Vagina (tissue), 2 donors: ENCODE data around the gene CFC1. TPM values are rescaled to one million over a fixed set of nuclear protein-coding genes. Genes with fewer than 3 reads are reported as not detected.
"Not testable (repeated sequence)": the region's sequence is repeated elsewhere in the genome, so short reads cannot be mapped to it uniquely, and the experiment has no call there.

ENCODE experiments used
- DNase-seq, 2 donors: peaks; one replicate each; pipeline ENCODE4 v3.0.0-alpha.2; 2017; ENCODE audit errors: extremely low spot score in 2 of 2
- H3K27ac ChIP-seq: fragments of 200-600 bp; sonication (generic); one replicate; pipeline ENCODE4 v1.5.1; 2019
- H3K27me3 ChIP-seq: fragments of 200-600 bp; sonication (generic); one replicate; pipeline ENCODE4 v1.5.1; 2019
- H3K36me3 ChIP-seq, 2 donors: fragments of 200-600 bp; sonication (generic); one replicate each; pipeline ENCODE4 v1.5.1; 2017 to 2019
- H3K4me1 ChIP-seq: fragments of 200-600 bp; sonication (generic); one replicate; pipeline ENCODE4 v1.5.1; 2019
- H3K4me3 ChIP-seq, 2 donors: fragments of 200-600 bp; sonication (generic); 1 replicate in 1 of 2; 2 replicates in 1 of 2; pipeline ENCODE4 v1.5.1; 2016 to 2019
- H3K9me3 ChIP-seq: fragments of 200-600 bp; sonication (generic); one replicate; pipeline ENCODE4 v1.5.1; 2019
- intact Hi-C: fragments of 100-400 bp; cut with DNase I; formaldehyde crosslinking; loops from one replicate; pipeline ENCODE4 v1.15.1; 2023
- total RNA-seq: library from RNA; depleted of rRNA; stranded (reverse); fragments of >200 nt; gene quantifications from one replicate; pipeline ENCODE4 v1.2.3, GENCODE V29; 2016

CFC1 gene
- total RNA-seq, 1 donor from 2014 or later = not detected

DNA sequence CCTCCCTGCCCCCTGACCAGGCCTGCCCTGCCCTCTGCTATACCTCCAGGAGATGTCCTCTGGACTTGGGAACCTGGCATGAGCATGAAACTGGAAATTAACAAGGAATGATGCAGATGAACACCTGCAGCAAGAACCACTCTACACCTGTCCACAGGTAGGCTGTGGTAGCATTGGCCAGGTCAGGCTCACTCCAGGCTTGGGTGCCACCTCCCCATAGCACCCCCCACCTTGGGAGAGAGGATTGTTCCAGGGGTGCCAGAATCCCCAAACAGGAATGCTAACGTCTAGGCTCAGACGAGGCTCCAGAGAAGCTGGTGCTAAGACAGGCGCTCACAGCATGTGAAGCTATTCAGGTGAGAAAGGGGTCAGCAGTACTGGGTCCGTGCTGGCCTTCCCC is 5.4 kb downstream of the CFC1 start:
- H3K36me3 ChIP-seq, H3K27ac ChIP-seq, H3K4me3 ChIP-seq, H3K9me3 ChIP-seq, intact Hi-C loops, DNase-seq, H3K27me3 ChIP-seq, H3K4me1 ChIP-seq: not testable (repeated sequence)

DNA sequence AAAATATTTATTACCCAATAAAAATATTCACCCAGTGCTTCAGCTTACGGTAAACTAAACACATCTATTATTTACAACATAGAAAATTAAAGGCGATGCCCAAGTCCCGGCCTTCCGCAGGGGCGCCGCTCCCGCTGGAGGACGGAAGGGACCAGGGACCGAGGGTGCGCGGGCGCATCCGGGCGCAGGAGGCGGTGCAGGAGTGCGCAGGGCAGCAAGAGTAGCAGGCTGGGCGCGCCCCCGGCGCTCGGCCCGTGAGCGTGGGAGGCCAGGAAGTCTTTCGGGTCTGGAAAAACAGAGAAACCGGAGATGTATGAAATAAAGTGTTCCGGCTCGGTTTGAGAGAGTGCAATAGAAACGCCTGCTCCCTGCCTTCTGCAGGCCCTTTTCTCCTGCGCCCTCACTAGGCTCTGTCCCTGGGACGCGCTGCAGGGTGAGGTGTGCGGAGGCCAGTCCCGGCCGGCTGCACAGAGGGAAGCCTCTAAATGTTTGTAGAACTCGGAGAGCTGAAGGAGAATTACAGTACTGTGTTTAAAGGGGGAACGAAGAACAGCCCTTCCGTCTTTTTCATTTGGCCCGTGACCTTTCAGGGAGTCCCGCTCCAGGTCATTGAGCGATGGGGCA is 6.5 kb downstream of the CFC1 start:
- H3K27me3 ChIP-seq, H3K9me3 ChIP-seq, DNase-seq, H3K27ac ChIP-seq, H3K4me3 ChIP-seq, H3K4me1 ChIP-seq, H3K36me3 ChIP-seq, intact Hi-C loops: not testable (repeated sequence)

DNA sequence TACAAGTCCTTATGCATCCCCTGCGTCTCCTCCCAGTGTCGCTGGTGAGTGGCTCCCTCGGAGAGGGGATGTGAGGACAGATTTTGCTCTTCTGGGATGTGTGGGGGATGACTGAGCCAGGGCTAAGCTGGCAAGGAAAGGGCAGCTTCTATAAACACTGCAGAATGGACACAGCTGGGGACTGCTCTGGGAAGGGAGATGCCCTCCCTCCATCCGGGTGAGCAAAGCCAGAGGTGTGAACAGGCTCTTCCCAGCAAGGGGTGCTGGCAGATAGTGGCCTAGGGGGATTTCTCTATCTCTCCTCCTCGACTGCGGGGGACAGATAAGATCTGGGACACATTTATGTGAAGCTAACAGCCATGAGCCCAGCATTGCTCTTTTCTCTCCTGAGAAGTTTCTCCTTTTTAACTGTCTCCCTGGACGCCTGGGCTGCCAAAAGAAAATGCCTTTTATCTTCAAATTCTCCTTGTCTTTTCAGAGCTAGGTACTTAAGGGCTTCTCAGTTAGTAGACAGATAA is 8.5 kb downstream of the CFC1 start:
- H3K4me1 ChIP-seq, H3K36me3 ChIP-seq, intact Hi-C loops, H3K9me3 ChIP-seq, H3K27ac ChIP-seq, H3K27me3 ChIP-seq, H3K4me3 ChIP-seq, DNase-seq: not testable (repeated sequence)

DNA sequence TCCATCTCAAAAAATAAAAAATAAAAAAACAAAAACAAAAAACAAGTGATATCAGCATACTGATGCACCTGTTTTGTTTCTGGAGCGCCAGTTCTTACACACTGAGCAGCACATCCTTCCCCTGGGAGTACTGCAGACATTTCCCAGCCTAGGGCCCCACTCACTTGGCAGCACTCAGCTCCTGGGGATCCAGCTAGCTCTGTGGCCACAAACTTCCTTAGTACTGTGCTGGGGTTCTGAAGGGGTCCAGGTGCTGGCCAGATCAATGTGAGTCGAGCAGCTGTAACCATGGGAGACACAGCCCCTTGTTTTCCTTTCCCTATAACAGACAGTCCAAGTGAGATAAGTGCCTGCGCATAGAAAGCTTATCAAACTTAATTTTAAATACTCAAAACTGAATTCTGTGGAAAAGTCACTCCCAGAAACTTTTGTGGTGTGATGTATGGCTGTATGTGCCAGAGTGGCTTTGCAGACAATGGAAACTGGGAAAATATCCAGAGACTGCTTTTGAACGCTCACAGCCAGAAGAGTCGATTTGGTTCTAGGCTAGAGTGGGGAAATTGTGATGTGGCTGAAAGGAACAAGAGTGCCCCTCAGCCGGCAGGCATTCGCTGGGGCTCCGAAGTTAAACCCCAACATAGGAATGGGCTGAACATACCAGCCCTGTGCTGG is 9.1 kb downstream of the CFC1 start:
- H3K4me1 ChIP-seq, H3K36me3 ChIP-seq, H3K4me3 ChIP-seq, DNase-seq, H3K9me3 ChIP-seq, H3K27ac ChIP-seq, intact Hi-C loops, H3K27me3 ChIP-seq: not testable (repeated sequence)

DNA sequence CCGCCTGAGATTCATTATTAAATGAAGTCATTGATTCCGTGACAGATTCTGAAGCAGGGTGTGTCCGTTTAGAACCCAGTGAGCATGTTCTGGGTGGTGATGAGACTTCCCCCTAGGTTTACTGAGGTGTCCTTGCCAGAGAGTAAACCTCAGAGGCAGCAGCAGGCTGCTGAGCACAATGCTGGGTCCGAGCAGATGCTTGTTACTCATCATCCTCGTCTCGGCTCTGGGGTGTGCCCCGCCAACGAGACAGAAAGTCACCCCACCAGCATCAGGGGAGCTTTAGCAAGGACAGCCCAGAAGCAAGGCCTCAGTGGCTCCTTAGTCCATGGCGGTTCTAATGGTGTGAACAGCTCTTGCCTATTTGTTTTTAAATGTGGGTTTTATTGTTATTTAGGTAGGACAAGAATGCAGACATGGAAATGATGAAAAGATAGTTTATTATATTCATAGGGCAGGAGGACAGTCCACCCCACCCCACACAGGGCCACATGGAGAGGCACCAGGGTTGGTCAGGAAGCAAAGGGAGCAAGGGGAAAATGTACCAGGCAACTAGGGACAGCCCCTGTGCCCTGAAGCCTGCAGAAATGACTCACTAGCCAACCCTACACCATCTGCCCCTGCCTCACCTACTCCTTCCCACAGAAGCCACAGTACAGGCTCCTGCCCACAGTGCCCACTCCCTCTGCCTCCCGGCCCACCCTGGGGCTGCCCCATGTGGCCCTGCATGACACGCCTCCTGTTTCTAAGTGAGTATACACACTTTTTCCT is 10.5 kb downstream of the CFC1 start:
- H3K27ac ChIP-seq, H3K4me1 ChIP-seq, intact Hi-C loops, H3K27me3 ChIP-seq, H3K36me3 ChIP-seq, DNase-seq, H3K9me3 ChIP-seq, H3K4me3 ChIP-seq: not testable (repeated sequence)

DNA sequence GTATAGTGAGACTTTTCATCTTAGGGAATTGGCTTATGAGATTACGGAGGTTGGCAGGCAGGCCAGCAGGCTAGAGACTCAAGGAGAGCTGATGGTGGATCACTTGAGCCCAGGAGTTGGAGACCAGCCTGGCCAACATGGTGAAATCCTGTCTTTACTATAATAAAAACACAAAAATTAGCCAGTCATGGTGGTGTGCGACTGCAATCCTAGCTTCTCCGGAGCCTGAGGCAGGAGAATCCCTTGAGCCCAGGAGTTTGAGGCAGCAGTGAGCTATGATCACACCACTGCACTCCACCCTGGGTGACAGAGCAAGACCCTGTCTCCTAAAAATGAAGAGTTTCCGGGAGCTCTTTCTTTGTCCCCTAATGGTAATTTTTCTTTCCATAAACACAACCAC is 14.6 kb downstream of the CFC1 start:
- H3K4me1 ChIP-seq, DNase-seq, H3K27me3 ChIP-seq, H3K9me3 ChIP-seq, H3K4me3 ChIP-seq, H3K27ac ChIP-seq, H3K36me3 ChIP-seq, intact Hi-C loops: not testable (repeated sequence)

DNA sequence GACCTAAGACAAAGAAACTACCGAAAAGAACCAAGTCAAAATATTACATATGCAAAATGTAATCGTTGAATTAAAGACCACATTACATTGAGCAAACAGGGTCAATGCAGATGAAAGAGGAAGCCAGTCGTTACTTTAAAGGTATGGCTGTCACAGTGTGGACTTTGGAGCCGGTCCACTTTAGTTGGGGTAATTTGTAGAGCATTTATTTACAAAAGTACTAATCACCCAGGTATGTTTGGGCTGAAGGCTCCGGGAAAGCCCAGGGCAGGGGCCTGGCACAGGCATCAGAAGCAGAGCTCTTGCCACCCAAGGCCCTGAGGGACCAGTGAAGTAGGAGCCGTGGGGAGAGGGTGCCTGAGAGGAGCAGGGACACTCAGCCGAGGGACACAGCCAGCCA is 15.8 kb downstream of the CFC1 start:
- H3K36me3 ChIP-seq, intact Hi-C loops, H3K27me3 ChIP-seq, H3K4me3 ChIP-seq, DNase-seq, H3K9me3 ChIP-seq, H3K27ac ChIP-seq, H3K4me1 ChIP-seq: not testable (repeated sequence)

DNA sequence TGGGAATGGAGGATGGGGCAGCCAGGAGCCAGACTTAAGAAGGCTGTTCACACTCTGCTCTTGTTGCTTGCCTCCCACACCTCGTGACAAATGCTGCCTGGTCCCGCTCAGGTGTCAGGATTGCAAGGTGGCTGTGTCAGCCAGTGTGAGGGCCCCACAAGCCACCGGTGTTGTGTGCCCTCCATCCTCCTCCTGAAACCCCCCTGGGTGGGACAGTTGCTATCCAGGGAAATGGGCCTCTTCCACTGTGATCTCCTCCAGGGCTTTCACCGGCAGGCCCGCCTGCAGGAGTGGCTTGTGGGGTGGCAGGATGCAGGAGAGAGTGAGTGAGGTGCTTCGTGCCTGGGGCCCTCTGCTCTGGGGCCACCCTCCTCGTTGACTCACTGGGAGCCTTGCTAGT is 16.4 kb downstream of the CFC1 start:
- H3K4me1 ChIP-seq, H3K27me3 ChIP-seq, H3K9me3 ChIP-seq, H3K36me3 ChIP-seq, H3K4me3 ChIP-seq, intact Hi-C loops, H3K27ac ChIP-seq, DNase-seq: not testable (repeated sequence)

DNA sequence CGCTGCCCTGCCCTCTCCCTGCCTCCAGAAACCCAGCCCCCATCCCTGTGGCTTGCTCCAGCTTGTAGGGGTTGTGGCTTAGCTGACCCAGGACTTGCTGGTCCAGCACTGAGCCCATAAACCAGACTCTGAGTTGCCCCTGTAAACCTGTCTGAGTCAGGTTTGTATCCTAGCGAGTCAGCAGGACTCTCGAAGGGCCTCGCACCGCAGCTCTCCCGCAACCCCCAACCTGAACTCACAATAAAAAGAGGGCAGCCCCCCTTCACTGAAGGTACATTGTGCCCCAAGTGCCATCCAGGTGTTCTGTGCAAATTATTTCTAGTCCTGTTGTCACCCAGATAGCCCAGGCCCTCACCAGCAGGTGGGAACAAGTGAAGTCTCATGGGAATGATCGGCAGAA is 17.9 kb downstream of the CFC1 start:
- H3K36me3 ChIP-seq, H3K4me1 ChIP-seq, H3K4me3 ChIP-seq, intact Hi-C loops, H3K27me3 ChIP-seq, H3K27ac ChIP-seq, DNase-seq, H3K9me3 ChIP-seq: not testable (repeated sequence)

DNA sequence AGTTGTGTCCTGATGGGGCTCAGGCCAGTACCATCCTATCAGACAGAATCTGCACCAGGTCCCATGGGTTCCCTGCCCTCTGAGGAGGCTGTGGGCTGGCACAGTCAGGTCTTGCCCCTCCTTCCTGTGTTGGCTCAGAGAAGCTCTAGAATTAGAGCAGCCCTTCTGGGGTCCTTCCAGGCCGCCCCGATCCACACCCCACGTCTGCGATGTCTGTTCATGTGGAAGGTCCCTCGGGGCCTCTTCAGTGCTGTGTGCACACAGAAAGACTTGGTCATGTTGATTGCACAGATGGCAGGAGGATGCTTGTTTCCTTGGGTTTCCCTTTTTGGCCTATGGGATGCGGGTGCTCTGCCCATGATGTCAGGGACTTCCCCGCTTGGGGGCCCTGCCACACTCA is 20.3 kb downstream of the CFC1 start:
- H3K27me3 ChIP-seq, H3K4me1 ChIP-seq, H3K27ac ChIP-seq, DNase-seq, H3K4me3 ChIP-seq, H3K36me3 ChIP-seq, intact Hi-C loops, H3K9me3 ChIP-seq: not testable (repeated sequence)

DNA sequence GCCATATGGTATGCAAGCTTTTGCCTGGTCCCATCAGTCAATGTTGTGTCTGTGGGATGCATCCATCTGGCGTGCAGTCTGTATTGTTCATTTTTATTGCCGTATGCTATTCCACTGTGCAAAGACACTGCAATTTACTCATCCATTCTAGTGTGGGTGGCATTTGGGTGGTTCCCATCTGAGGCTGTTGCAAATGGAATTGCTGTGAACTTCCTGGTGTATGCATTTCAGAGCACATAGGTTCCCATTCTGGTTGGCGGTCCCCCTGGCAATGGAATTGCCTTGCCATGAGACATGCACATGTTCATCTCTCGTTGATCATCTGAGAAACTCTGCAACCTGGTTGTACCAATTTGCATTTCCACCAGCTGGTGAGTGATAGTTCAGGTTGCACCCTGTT is 21.8 kb downstream of the CFC1 start:
- H3K27ac ChIP-seq, H3K4me1 ChIP-seq, intact Hi-C loops, DNase-seq, H3K27me3 ChIP-seq, H3K4me3 ChIP-seq, H3K36me3 ChIP-seq, H3K9me3 ChIP-seq: not testable (repeated sequence)

DNA sequence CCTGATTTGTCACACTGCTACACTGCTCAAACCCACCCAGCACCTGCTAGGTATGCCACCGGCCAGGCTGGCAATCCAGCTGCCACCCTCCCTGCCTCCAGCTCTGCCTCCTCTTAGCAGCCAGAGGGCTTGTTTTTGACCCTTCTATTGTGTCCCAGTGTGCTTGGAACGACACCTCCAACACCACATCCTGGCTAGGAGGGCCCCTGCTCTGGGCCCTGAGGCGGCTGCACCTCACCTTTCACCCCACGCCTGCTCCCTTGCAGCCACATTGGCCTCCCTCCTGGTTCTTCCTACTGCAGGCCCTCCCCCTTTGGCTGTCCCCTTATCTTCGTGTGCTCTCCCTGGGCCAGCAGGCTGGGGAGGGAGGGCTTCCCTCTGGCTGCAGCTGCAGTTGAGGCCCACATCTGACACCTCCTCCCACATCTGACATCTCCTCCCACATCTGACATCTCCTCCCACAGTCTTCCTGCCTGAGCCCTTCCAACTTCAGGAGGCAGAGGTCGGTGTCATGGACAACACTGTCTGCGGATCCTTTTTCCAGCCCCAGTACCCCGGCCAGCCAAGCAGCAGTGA is 23.1 kb downstream of the CFC1 start:
- H3K4me3 ChIP-seq, intact Hi-C loops, DNase-seq, H3K36me3 ChIP-seq, H3K9me3 ChIP-seq, H3K27ac ChIP-seq, H3K4me1 ChIP-seq, H3K27me3 ChIP-seq: not testable (repeated sequence)

DNA sequence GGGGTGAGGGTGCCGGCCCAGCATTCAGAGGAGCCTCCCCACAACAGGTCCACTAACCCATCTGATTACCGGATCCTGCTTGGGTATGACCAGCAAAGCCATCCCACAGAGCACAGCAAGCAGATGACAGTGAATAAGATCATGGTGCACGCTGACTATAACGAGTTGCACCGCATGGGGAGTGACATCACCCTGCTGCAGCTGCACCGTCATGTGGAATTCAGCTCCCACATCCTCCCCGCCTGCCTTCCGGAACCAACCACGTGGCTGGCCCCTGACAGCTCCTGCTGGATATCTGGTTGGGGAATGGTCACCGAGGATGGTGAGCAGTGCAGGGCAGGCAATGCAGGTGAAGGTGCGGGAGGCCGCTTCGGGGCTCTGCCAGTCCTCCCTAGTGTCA is 25.1 kb downstream of the CFC1 start:
- H3K27me3 ChIP-seq, H3K4me1 ChIP-seq, H3K9me3 ChIP-seq, H3K27ac ChIP-seq, intact Hi-C loops, H3K36me3 ChIP-seq, DNase-seq, H3K4me3 ChIP-seq: not testable (repeated sequence)
